HEK293T (cell line): ENCODE measurements around the gene HYAL3.
"Not testable (repeated sequence)": the region's sequence is repeated elsewhere in the genome, so short reads cannot be mapped to it uniquely, and the experiment has no call there.

Source experiments
- CTCF ChIA-PET: fragments of 350-600 bp; formaldehyde crosslinking; extraction: SDS; loops from one replicate; lab custom pipeline; 2021; ENCODE audit warnings: antibody characterized with exemption, inconsistent platforms; lab: Yijun Ruan, JAX
- POLR2A ChIA-PET: fragments of 350-600 bp; formaldehyde crosslinking; extraction: SDS; loops from one replicate; lab custom pipeline; 2020; ENCODE audit warnings: antibody characterized with exemption, inconsistent platforms; lab: Yijun Ruan, JAX
- DNase-seq: peaks from one replicate; pipeline ENCODE4 v3.0.0; 2012; ENCODE audit warnings: mixed read lengths; ENCODE audit errors: extremely low spot score
- ARNT ChIP-seq: fragments of 450-650 bp; IDR thresholded peaks from 2 replicates; pipeline ENCODE4 v1.6.1; 2017; ENCODE audit warnings: mild to moderate bottlenecking
- BHLHE40 ChIP-seq: fragments of 450-650 bp; IDR thresholded peaks from 2 replicates; pipeline ENCODE4 v1.6.1; 2016; ENCODE audit warnings: mild to moderate bottlenecking, moderate library complexity, borderline replicate concordance
- CTBP1 ChIP-seq: fragments of 450-650 bp; IDR thresholded peaks from 2 replicates; pipeline ENCODE4 v1.6.1; 2016; ENCODE audit warnings: borderline replicate concordance
- ELF4 ChIP-seq: fragments of 450-650 bp; IDR thresholded peaks from 2 replicates; pipeline ENCODE4 v1.6.1; 2017; ENCODE audit warnings: antibody characterized with exemption
- FOXA1 ChIP-seq: fragments of 450-650 bp; IDR thresholded peaks from 2 replicates; pipeline ENCODE4 v1.6.1; 2016; ENCODE audit warnings: mild to moderate bottlenecking
- FOXK2 ChIP-seq: fragments of 450-650 bp; IDR thresholded peaks from 2 replicates; pipeline ENCODE4 v1.6.1; 2016; ENCODE audit warnings: mild to moderate bottlenecking
- FOXM1 ChIP-seq: fragments of 450-650 bp; IDR thresholded peaks from 2 replicates; pipeline ENCODE4 v1.6.1; 2017; ENCODE audit warnings: mild to moderate bottlenecking, borderline replicate concordance
- HDGF ChIP-seq: fragments of 450-650 bp; IDR thresholded peaks from 2 replicates; pipeline ENCODE4 v1.6.1; 2017; ENCODE audit warnings: antibody characterized with exemption, borderline replicate concordance
- L3MBTL2 ChIP-seq: fragments of 450-650 bp; conservative IDR thresholded peaks from 2 replicates; pipeline ENCODE4 v1.6.1; 2016; ENCODE audit warnings: mild to moderate bottlenecking
- LEF1 ChIP-seq: fragments of 450-650 bp; IDR thresholded peaks from 2 replicates; pipeline ENCODE4 v1.6.1; 2017; ENCODE audit warnings: mild to moderate bottlenecking, borderline replicate concordance
- NFRKB ChIP-seq: fragments of 450-650 bp; IDR thresholded peaks from 2 replicates; pipeline ENCODE4 v1.6.1; 2016; ENCODE audit warnings: mild to moderate bottlenecking, moderate library complexity
- PKNOX1 ChIP-seq: fragments of 450-650 bp; IDR thresholded peaks from 2 replicates; pipeline ENCODE4 v1.6.1; 2016
- SP1 ChIP-seq: fragments of 450-650 bp; IDR thresholded peaks from 2 replicates; pipeline ENCODE4 v1.6.1; 2017
- SUZ12 ChIP-seq: fragments of 450-650 bp; IDR thresholded peaks from 2 replicates; pipeline ENCODE4 v1.6.1; 2016; ENCODE audit warnings: mild to moderate bottlenecking
- TARDBP ChIP-seq: fragments of 450-650 bp; IDR thresholded peaks from 2 replicates; pipeline ENCODE4 v1.6.1; 2016
- ZNF384 ChIP-seq: fragments of 450-650 bp; IDR thresholded peaks from 2 replicates; pipeline ENCODE4 v1.6.1; 2016

HYAL3 gene

GRCh38 chr3:50274371-50275104 is 24.7 kb downstream of the HYAL3 start:
- TF ChIP-seq FOXK2 (no peak), L3MBTL2 (no peak), ARNT (no peak), LEF1 (no peak), ZNF384 (no peak), FOXA1 (no peak), ELF4 (no peak), FOXM1 (no peak)
- ChIA-PET POLR2A (interaction anchor here (0.7 kb wide), 1 partner anchor 63 kb away, joined by 3 read pairs; no protein-coding TSS in a partner anchor), CTCF (interaction anchor here (0.6 to 1.3 kb wide), 11 partner anchors 10 to 71 kb away, joined by 3 to 4 read pairs (median 3); no protein-coding TSS in a partner anchor)
- DNase-seq = peak; percentile 76

GRCh38 chr3:50273689-50274065 is 25.5 kb downstream of the HYAL3 start:
- ChIA-PET POLR2A (no interaction called here), CTCF (no interaction called here)
- TF ChIP-seq NFRKB (no peak), L3MBTL2 (no peak), ARNT (no peak), LEF1 (no peak), BHLHE40 (no peak), PKNOX1 (no peak), FOXA1 (no peak), FOXK2 (no peak), TARDBP (no peak)
- DNase-seq = no peak

GRCh38 chr3:50272911-50273688 is 26.1 kb downstream of the HYAL3 start:
- ChIA-PET POLR2A (no interaction called here), CTCF (interaction anchor here (0.7 to 2.1 kb wide), 3 partner anchors 26 to 58 kb away, joined by 3 to 5 read pairs (median 5); partner anchors contain the start of genes HYAL3 and NAA80)
- peak; percentile 93 for DNase-seq
- no peak for TF ChIP-seq ZNF384
- TF ChIP-seq FOXK2 = no peak
- TF ChIP-seq ELF4 = no peak
- TF ChIP-seq LEF1 = no peak
- TF ChIP-seq FOXM1 = no peak
- no peak for TF ChIP-seq PKNOX1

GRCh38 chr3:50272538-50272910 is 26.7 kb downstream of the HYAL3 start:
- not testable (repeated sequence) for DNase-seq
- CTCF ChIA-PET = interaction anchor here (0.7 to 2.6 kb wide), 5 partner anchors 12 to 57 kb away, joined by 3 to 9 read pairs (median 5); partner anchors contain the start of genes HYAL3 and NAA80
- POLR2A ChIA-PET = interaction anchor here (2.1 kb wide), 1 partner anchor 12 kb away, joined by 6 read pairs; no protein-coding TSS in a partner anchor

- DNase-seq = no peak
- TF ChIP-seq ARNT = no peak
- TF ChIP-seq SP1 = no peak
- ChIA-PET CTCF (interaction anchor here (2.1 to 2.6 kb wide), 2 partner anchors 11 to 44 kb away, joined by 5 to 9 read pairs; no protein-coding TSS in a partner anchor), POLR2A (interaction anchor here (1.5 to 2.1 kb wide), 2 partner anchors 11 to 66 kb away, joined by 3 to 6 read pairs; no protein-coding TSS in a partner anchor)
Measured at GRCh38 chr3:50271314-50271936, 27.8 kb downstream of the HYAL3 start.

- ChIA-PET CTCF (interaction anchor here (2.1 to 2.6 kb wide), 2 partner anchors 10 to 43 kb away, joined by 5 to 9 read pairs; no protein-coding TSS in a partner anchor), POLR2A (interaction anchor here (1.5 to 2.1 kb wide), 2 partner anchors 11 to 67 kb away, joined by 3 to 6 read pairs; no protein-coding TSS in a partner anchor)
Measured at GRCh38 chr3:50270422-50271224, 28.6 kb downstream of the HYAL3 start.

More at GRCh38 chr3:50270422-50271224, 28.6 kb downstream of the HYAL3 start:
- no peak for TF ChIP-seq FOXK2
- no peak for TF ChIP-seq CTBP1
- TF ChIP-seq L3MBTL2 = no peak
- TF ChIP-seq ARNT = no peak
- TF ChIP-seq SP1 = no peak
- no peak for TF ChIP-seq BHLHE40
- TF ChIP-seq NFRKB = no peak
- TF ChIP-seq FOXA1 = no peak
- no peak for TF ChIP-seq FOXM1
- no peak for TF ChIP-seq HDGF
- TF ChIP-seq PKNOX1 = no peak
- TF ChIP-seq LEF1 = no peak
- TF ChIP-seq SUZ12 = no peak
- TF ChIP-seq ZNF384 = no peak
- no peak for TF ChIP-seq TARDBP
- TF ChIP-seq ELF4 = no peak
- no peak for DNase-seq
